ENCODE data around the gene ABI1. TPM values are rescaled to one million over a fixed set of nuclear protein-coding genes. Genes with fewer than 3 reads are reported as not detected.

ABI1 gene
- total RNA-seq, 1 experiment from 2014 or later: 36.9 TPM

DNA sequence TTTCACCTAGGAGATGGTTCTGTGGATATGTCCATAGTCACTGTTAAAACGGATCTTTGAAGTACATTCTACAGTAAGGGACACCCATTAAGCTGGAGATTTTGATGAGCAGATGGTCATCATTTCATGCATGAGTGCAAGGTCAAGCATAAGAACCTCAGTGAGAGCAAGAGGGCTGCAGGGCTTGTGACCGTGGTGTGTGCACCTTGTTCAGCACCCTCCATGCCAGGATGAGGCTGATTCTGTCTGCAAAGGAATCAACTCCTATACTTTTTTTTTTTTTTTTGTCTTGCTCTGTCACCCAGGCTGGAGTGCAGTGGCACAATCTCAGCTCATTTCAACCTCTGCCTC, 145.6 kb downstream of the ABI1 start:
- H3K27ac Mint-ChIP-seq: no peak overlapping the region; a peak in 1 of 7 replicates
- H2AFZ ChIP-seq (ENCODE audit: low read length): no peak overlapping the region
- H4K20me1 ChIP-seq (ENCODE audit: control insufficient read depth, insufficient read depth, insufficient read length): no peaks in the 10 kb centered on the region
- no peaks in the 10 kb centered on the region for H3K9me3 ChIP-seq (ENCODE audit: control insufficient read depth, low read depth, low read length)
- no peak overlapping the region for H2BK120ac ChIP-seq (ENCODE audit: low read depth, low read length, poor library complexity, severe bottlenecking)
- no peak overlapping the region for H2BK5ac ChIP-seq (ENCODE audit: insufficient read length, low read length)
- H3K4me1 ChIP-seq (ENCODE audit: insufficient read depth, low read length): no peaks in the 10 kb centered on the region
- no peak overlapping the region for H3T11ph ChIP-seq (ENCODE audit: low read length)
- peaks cover 17 to 53% (median 34%) of the 10 kb centered on the region in 3 experiments for H3K36me3 Mint-ChIP-seq (ENCODE audit: insufficient read depth in 1 of 3, low read depth in 3 of 3)
- TF ChIP-seq, protein P1, sequence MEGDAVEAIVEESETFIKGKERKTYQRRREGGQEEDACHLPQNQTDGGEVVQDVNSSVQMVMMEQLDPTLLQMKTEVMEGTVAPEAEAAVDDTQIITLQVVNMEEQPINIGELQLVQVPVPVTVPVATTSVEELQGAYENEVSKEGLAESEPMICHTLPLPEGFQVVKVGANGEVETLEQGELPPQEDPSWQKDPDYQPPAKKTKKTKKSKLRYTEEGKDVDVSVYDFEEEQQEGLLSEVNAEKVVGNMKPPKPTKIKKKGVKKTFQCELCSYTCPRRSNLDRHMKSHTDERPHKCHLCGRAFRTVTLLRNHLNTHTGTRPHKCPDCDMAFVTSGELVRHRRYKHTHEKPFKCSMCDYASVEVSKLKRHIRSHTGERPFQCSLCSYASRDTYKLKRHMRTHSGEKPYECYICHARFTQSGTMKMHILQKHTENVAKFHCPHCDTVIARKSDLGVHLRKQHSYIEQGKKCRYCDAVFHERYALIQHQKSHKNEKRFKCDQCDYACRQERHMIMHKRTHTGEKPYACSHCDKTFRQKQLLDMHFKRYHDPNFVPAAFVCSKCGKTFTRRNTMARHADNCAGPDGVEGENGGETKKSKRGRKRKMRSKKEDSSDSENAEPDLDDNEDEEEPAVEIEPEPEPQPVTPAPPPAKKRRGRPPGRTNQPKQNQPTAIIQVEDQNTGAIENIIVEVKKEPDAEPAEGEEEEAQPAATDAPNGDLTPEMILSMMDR (conservative IDR thresholded peaks at IDR 0.05): no peak
- no peak overlapping the region for H3K4ac ChIP-seq (ENCODE audit: low read depth, low read length)
- whole genome bisulfite sequencing (ENCODE audit: extremely low coverage, insufficient read length, low lambda C conversion rate): no CpG with 5 or more reads among the region's 2 CpGs
- H2BK12ac ChIP-seq (ENCODE audit: insufficient read length, low read depth, low read length): no peak overlapping the region
- H2AK5ac ChIP-seq (ENCODE audit: insufficient read length, low read length): no peak overlapping the region
- no peak overlapping the region for H3K4me3 Mint-ChIP-seq
- no peak overlapping the region for H3K23ac ChIP-seq (ENCODE audit: insufficient read length, low read depth, low read length)
- H4K8ac ChIP-seq (replicated peaks; ENCODE audit: insufficient read length, low read depth, low read length): no peak overlapping the region
- no peak overlapping the region for H3K4me2 ChIP-seq (ENCODE audit: insufficient read depth, insufficient read length, low read length)
- no peaks in the 10 kb centered on the region for H3K27me3 Mint-ChIP-seq (ENCODE audit: low read depth)
- H3K79me1 ChIP-seq (ENCODE audit: insufficient read depth, low read depth, low read length, poor library complexity, severe bottlenecking): no peaks in the 10 kb centered on the region
- H4K5ac ChIP-seq (ENCODE audit: insufficient read length, low read depth, low read length): no peak overlapping the region
- no peak overlapping the region for H3K9ac ChIP-seq (ENCODE audit: extremely low read depth, insufficient read length, low read length)
- no peaks in the 10 kb centered on the region for H3K9me3 Mint-ChIP-seq
- DNase-seq: no peak
- no peak overlapping the region for H3K18ac ChIP-seq (ENCODE audit: insufficient read length, low read depth, low read length)
- H3K4me1 Mint-ChIP-seq: no peaks in the 10 kb centered on the region
- no peaks in the 10 kb centered on the region for H3K27me3 ChIP-seq (ENCODE audit: insufficient read depth, low read length)
- H3K79me2 ChIP-seq (ENCODE audit: insufficient read depth, low read length): no peaks in the 10 kb centered on the region
- H2BK15ac ChIP-seq (ENCODE audit: low read depth, low read length): no peak overlapping the region
- H3K27ac ChIP-seq (ENCODE audit: insufficient read length, low read depth, low read length): no peak overlapping the region
- no peak overlapping the region for H3K56ac ChIP-seq (ENCODE audit: insufficient read length, low read depth, low read length)
- no peak overlapping the region for H4K91ac ChIP-seq (ENCODE audit: insufficient read length, low read depth, low read length)
- H3K23me2 ChIP-seq (ENCODE audit: insufficient read length, low read depth, low read length, poor library complexity, severe bottlenecking): no peaks in the 10 kb centered on the region
- no peak overlapping the region for H2BK20ac ChIP-seq (ENCODE audit: low read depth, low read length, poor library complexity, severe bottlenecking)
- H3K14ac ChIP-seq (ENCODE audit: insufficient read depth, low read length): no peak overlapping the region

Data from H9 (cell line).